PFSK-1 (cell line): ENCODE data around the gene PTPRT.

Experiments used
- FOXP2 ChIP-seq: optimal IDR thresholded peaks from 2 replicates; pipeline ENCODE3; 2011; ENCODE audit warnings: borderline replicate concordance, control low read depth, inconsistent platforms; ENCODE audit not compliant: insufficient read depth; ENCODE audit errors: extremely low read length, extremely low read depth
- POLR2AphosphoS5 ChIP-seq: IDR thresholded peaks from 2 replicates; pipeline ENCODE4 v1.6.1; 2012; ENCODE audit warnings: low read depth, mild to moderate bottlenecking, control low read depth, low read length, moderate library complexity
- SIN3A ChIP-seq: IDR thresholded peaks from 2 replicates; pipeline ENCODE4 v1.6.1; 2012; ENCODE audit warnings: mild to moderate bottlenecking, low read length, moderate library complexity, borderline replicate concordance; ENCODE audit not compliant: insufficient read depth
- TAF1 ChIP-seq: IDR thresholded peaks from 2 replicates; pipeline ENCODE4 v1.6.1; 2012; ENCODE audit warnings: low read length, control low read depth, borderline replicate concordance; ENCODE audit not compliant: insufficient read depth
- TF ChIP-seq, protein P1 (sequence below), 2 experiments: IDR thresholded peaks; 2 replicates each; pipeline versions ENCODE4 v1.6.1 to v1.8.0; 2011 to 2012; ENCODE audit warnings: low read depth in 2 of 2, low read length in 2 of 2, control low read depth in 1 of 2, inconsistent platforms in 1 of 2, mild to moderate bottlenecking in 1 of 2, moderate library complexity in 1 of 2; ENCODE audit not compliant: insufficient read depth in 1 of 2

The PTPRT gene

DNA sequence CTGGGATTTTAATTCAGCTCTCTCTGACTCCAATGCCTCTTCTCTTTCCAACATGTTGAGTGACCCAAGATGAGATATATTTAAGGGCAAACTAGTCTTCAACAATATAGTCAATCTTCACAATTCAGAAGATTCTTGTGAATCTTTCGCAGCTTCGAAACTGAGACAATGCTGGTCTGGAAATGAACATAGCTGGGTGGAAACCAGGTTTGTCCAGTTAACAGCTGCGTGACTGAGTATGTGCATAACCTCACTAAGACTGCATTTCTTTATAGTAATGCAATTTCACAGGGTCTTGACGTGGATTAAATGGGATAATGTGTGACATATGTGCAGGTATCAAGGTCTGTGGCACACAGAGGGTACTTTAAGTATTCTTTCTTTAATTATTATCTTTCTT, 18.9 kb downstream of the PTPRT start:
- TF ChIP-seq TAF1 (no peak), POLR2AphosphoS5 (no peak), FOXP2 (no peak), SIN3A (no peak)
- TF ChIP-seq, protein P1, sequence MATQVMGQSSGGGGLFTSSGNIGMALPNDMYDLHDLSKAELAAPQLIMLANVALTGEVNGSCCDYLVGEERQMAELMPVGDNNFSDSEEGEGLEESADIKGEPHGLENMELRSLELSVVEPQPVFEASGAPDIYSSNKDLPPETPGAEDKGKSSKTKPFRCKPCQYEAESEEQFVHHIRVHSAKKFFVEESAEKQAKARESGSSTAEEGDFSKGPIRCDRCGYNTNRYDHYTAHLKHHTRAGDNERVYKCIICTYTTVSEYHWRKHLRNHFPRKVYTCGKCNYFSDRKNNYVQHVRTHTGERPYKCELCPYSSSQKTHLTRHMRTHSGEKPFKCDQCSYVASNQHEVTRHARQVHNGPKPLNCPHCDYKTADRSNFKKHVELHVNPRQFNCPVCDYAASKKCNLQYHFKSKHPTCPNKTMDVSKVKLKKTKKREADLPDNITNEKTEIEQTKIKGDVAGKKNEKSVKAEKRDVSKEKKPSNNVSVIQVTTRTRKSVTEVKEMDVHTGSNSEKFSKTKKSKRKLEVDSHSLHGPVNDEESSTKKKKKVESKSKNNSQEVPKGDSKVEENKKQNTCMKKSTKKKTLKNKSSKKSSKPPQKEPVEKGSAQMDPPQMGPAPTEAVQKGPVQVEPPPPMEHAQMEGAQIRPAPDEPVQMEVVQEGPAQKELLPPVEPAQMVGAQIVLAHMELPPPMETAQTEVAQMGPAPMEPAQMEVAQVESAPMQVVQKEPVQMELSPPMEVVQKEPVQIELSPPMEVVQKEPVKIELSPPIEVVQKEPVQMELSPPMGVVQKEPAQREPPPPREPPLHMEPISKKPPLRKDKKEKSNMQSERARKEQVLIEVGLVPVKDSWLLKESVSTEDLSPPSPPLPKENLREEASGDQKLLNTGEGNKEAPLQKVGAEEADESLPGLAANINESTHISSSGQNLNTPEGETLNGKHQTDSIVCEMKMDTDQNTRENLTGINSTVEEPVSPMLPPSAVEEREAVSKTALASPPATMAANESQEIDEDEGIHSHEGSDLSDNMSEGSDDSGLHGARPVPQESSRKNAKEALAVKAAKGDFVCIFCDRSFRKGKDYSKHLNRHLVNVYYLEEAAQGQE (IDR thresholded peaks at IDR 0.05; ENCODE audit: insufficient read depth in 1 of 2, low read depth in 2 of 2, low read length in 2 of 2) = no peak

DNA sequence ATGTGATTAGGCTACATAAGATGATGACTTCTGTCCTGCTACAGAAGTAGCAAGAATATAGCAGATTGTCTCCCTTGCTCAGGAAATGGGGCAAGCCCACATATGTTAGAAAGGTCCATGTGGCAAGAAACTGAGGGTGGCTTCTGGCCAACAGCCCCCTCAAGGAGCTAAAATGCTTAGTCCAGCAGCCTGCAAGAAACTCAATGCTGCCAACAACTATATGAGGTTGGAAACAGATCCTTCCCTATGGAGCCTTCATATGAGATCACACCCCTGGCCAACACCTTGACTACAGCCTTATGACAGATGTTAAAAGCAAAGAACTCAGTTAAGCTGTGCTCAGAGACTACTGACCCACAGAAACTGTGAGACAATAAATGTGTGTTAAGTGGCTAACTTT, 22.1 kb downstream of the PTPRT start:
- TF ChIP-seq, protein P1 (IDR thresholded peaks at IDR 0.05; ENCODE audit: insufficient read depth in 1 of 2, low read depth in 2 of 2, low read length in 2 of 2) = no peak
- TF ChIP-seq FOXP2 (no peak), TAF1 (no peak), POLR2AphosphoS5 (no peak), SIN3A (no peak)

DNA sequence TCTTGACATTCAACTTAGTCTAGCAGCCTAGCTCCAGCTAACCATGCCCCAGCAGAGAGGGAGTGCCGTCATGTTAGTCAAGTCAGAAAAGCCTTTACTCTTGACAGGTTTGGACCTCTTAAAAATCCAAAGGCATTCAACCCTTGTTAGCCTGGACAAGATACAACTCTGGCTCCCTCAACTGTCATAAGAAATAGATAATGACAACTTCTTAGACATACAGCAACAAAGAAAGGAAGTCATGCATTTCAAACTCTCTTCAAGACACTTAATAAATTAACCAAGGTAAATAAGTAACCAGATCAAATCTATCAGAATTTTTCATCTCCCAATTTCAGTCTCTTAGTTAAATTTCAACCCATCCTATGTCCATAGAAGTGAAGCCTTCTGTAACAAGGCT, 22.7 kb downstream of the PTPRT start:
- TF ChIP-seq, protein P1 (IDR thresholded peaks at IDR 0.05; ENCODE audit: insufficient read depth in 1 of 2, low read depth in 2 of 2, low read length in 2 of 2) = no peak
- no peak for TF ChIP-seq SIN3A
- TF ChIP-seq FOXP2 = no peak
- no peak for TF ChIP-seq TAF1
- no peak for TF ChIP-seq POLR2AphosphoS5

DNA sequence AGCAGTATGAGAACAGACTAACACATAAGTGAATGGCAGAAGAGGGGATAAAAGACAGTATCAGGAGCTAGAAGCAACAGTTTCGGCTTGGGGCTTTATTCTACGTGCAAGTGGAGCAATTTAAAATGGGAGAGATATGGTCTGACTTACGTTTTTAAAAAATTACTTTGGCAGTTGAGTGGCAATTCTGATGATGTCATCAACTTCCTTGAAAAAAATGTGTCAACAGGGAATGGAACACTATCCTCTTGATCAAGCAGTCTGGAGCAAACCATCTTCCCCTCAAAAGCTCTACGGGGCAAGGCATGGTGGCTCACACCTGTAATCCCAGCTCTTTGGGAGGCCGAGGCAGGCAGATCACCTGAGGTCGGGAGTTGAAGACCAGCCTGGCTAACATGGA, 24.1 kb downstream of the PTPRT start:
- TF ChIP-seq, protein P1 (IDR thresholded peaks at IDR 0.05; ENCODE audit: insufficient read depth in 1 of 2, low read depth in 2 of 2, low read length in 2 of 2) = no peak
- TF ChIP-seq TAF1 = no peak
- TF ChIP-seq SIN3A = no peak
- TF ChIP-seq FOXP2 = no peak
- TF ChIP-seq POLR2AphosphoS5 = no peak

DNA sequence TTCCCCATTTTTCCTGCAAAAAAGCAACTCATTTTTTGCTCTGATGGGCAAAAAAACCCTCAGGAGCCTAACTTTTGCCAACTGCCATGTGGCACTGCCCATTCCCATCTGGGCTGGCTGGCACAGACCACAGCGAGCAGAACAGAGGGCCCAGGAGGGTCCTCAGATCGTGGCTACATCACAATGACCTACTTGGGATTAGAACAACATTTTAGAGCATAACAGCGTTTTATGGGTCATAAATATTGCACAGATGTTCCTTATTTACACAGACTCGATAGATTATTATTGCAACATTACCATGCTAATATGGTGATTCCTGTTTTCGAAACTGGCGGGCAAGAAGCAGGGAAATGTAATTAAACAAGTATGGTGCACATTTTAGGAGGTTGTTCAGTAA, 28.0 kb downstream of the PTPRT start:
- TF ChIP-seq POLR2AphosphoS5 (no peak), TAF1 (no peak), FOXP2 (no peak), SIN3A (no peak)
- TF ChIP-seq, protein P1 (IDR thresholded peaks at IDR 0.05; ENCODE audit: insufficient read depth in 1 of 2, low read depth in 2 of 2, low read length in 2 of 2) = no peak
